ENCODE data around the gene LIN52. TPM values are rescaled to one million over a fixed set of nuclear protein-coding genes. Genes with fewer than 3 reads are reported as not detected.

LIN52 gene
- total RNA-seq, 4 donors from 2014 or later, result 5.6 to 11.3 (median 10.8) TPM

- ATAC-seq (ENCODE audit: low FRiP score) (no peak), DNase-seq (ENCODE audit: low spot score) (no peak)
- TF ChIP-seq, protein P1, sequence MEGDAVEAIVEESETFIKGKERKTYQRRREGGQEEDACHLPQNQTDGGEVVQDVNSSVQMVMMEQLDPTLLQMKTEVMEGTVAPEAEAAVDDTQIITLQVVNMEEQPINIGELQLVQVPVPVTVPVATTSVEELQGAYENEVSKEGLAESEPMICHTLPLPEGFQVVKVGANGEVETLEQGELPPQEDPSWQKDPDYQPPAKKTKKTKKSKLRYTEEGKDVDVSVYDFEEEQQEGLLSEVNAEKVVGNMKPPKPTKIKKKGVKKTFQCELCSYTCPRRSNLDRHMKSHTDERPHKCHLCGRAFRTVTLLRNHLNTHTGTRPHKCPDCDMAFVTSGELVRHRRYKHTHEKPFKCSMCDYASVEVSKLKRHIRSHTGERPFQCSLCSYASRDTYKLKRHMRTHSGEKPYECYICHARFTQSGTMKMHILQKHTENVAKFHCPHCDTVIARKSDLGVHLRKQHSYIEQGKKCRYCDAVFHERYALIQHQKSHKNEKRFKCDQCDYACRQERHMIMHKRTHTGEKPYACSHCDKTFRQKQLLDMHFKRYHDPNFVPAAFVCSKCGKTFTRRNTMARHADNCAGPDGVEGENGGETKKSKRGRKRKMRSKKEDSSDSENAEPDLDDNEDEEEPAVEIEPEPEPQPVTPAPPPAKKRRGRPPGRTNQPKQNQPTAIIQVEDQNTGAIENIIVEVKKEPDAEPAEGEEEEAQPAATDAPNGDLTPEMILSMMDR (IDR thresholded peaks at IDR 0.05), result no peak
These were observed 49.2 kb downstream of the LIN52 start for GRCh38 chr14:74133833-74134481.

GRCh38 chr14:74134484-74134883 is 49.7 kb downstream of the LIN52 start:
- no peak for DNase-seq (ENCODE audit: low spot score)
- TF ChIP-seq, protein P1 (IDR thresholded peaks at IDR 0.05), result no peak
- ATAC-seq (ENCODE audit: low FRiP score), result no peak

DNA sequence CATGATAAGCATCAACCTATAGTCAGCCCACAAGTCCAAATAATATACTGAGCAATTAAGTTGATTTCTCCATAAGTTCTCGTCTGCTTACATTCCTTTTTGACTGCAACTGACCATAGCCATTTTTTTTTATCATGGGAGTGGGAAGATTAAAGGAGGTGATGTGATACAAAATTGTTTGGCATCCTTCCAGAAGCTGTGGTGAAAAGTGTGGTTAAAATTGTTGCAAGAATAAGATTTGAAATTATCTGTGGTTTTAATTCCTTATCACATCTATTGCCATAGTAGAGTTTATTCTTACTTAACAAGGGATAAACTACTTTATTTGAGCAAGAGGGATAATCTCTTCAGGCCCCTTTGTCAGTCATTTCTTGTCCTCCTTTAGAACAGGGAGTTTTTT is 50.7 kb downstream of the LIN52 start:
- DNase-seq (ENCODE audit: low spot score) (no peak), ATAC-seq (ENCODE audit: low FRiP score) (no peak)
- TF ChIP-seq, protein P1 (IDR thresholded peaks at IDR 0.05), result no peak

- DNase-seq (ENCODE audit: low spot score) (peak; percentile 31), ATAC-seq (ENCODE audit: low FRiP score) (no peak)
- TF ChIP-seq, protein P1 (IDR thresholded peaks at IDR 0.05), result no peak
These were observed 55.7 kb downstream of the LIN52 start for GRCh38 chr14:74140374-74140850.

- DNase-seq (ENCODE audit: low spot score), result no peak
- TF ChIP-seq, protein P1 (IDR thresholded peaks at IDR 0.05), result no peak
- peak; percentile 90 for ATAC-seq (ENCODE audit: low FRiP score)
These were observed 56.9 kb downstream of the LIN52 start for GRCh38 chr14:74141703-74142102.

- TF ChIP-seq, protein P1 (IDR thresholded peaks at IDR 0.05), result no peak
- no peak for ATAC-seq (ENCODE audit: low FRiP score)
- no peak for DNase-seq (ENCODE audit: low spot score)
These were observed 57.8 kb downstream of the LIN52 start for GRCh38 chr14:74142523-74142922.

DNA sequence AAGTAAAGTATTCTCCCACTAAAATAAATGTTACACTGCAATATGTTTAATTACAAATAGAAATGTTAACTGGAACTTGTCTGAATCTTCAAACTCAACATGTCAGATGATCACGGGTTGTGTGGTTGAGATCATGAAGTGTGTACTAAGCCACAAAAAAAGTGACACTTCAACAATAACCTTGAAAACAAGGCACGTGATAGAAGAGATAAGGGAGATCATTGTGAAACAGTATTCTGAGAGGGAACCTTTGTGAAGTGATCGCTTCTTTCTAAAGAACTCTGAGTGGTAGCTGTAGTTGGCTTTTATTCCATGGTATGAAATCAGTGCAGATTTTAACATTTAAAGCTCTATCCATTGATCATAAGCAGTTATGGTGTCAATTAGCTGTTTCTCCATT is 60.0 kb downstream of the LIN52 start:
- DNase-seq (ENCODE audit: low spot score) (no peak), ATAC-seq (ENCODE audit: low FRiP score) (no peak)
- TF ChIP-seq, protein P1 (IDR thresholded peaks at IDR 0.05), result no peak

All from omental fat pad (tissue), 4 donors.